ENCODE measurements around the gene XRCC4.

The XRCC4 gene

GRCh38 chr5:83219495-83219894, 142.1 kb downstream of the XRCC4 start:
- TF ChIP-seq LEF1 (IDR thresholded peaks at IDR 0.05; ENCODE audit: borderline replicate concordance) (no peak), HDGF (IDR thresholded peaks at IDR 0.05; ENCODE audit: borderline replicate concordance) (no peak), L3MBTL2 (conservative IDR thresholded peaks at IDR 0.05) (no peak)
- ChIA-PET POLR2A (no interaction called here), CTCF (no interaction called here)
- DNase-seq (ENCODE audit: extremely low spot score), result no peak

- DNase-seq (ENCODE audit: extremely low spot score), result no peak
- CTCF ChIA-PET, result no interaction called here
- POLR2A ChIA-PET, result no interaction called here
- TF ChIP-seq ELF4 (IDR thresholded peaks at IDR 0.05), result no peak
- TF ChIP-seq FOXK2 (IDR thresholded peaks at IDR 0.05), result no peak
- TF ChIP-seq ARNT (IDR thresholded peaks at IDR 0.05), result no peak
- TF ChIP-seq SP1 (IDR thresholded peaks at IDR 0.05), result no peak
- TF ChIP-seq CTBP1 (IDR thresholded peaks at IDR 0.05; ENCODE audit: borderline replicate concordance), result no peak
- no peak for TF ChIP-seq HDGF (IDR thresholded peaks at IDR 0.05; ENCODE audit: borderline replicate concordance)
- TF ChIP-seq PKNOX1 (IDR thresholded peaks at IDR 0.05), result no peak
- no peak for TF ChIP-seq FOXA1 (IDR thresholded peaks at IDR 0.05)
- no peak for TF ChIP-seq ZNF384 (IDR thresholded peaks at IDR 0.05)
- TF ChIP-seq TARDBP (IDR thresholded peaks at IDR 0.05), result no peak
- no peak for TF ChIP-seq FOXM1 (IDR thresholded peaks at IDR 0.05; ENCODE audit: borderline replicate concordance)
- no peak for TF ChIP-seq L3MBTL2 (conservative IDR thresholded peaks at IDR 0.05)
- TF ChIP-seq SUZ12 (IDR thresholded peaks at IDR 0.05), result no peak
- no peak for TF ChIP-seq NFRKB (IDR thresholded peaks at IDR 0.05)
- no peak for TF ChIP-seq LEF1 (IDR thresholded peaks at IDR 0.05; ENCODE audit: borderline replicate concordance)
- TF ChIP-seq BHLHE40 (IDR thresholded peaks at IDR 0.05; ENCODE audit: borderline replicate concordance), result no peak
Observed at GRCh38 chr5:83220331-83220730, 143.0 kb downstream of the XRCC4 start.

GRCh38 chr5:83222906-83223305, 145.6 kb downstream of the XRCC4 start:
- ChIA-PET CTCF (no interaction called here), POLR2A (no interaction called here)
- no peak for DNase-seq (ENCODE audit: extremely low spot score)
- TF ChIP-seq ARNT (IDR thresholded peaks at IDR 0.05) (no peak), FOXK2 (IDR thresholded peaks at IDR 0.05) (no peak)

GRCh38 chr5:83227611-83228010, 150.3 kb downstream of the XRCC4 start:
- no peak for DNase-seq (ENCODE audit: extremely low spot score)
- TF ChIP-seq TARDBP (IDR thresholded peaks at IDR 0.05) (no peak), ZNF384 (IDR thresholded peaks at IDR 0.05) (no peak)
- POLR2A ChIA-PET, result no interaction called here
- CTCF ChIA-PET, result interaction anchor here (0.7 kb wide), 1 partner anchor 334 kb away, joined by 3 read pairs; no protein-coding TSS in a partner anchor

- ChIA-PET CTCF (no interaction called here), POLR2A (no interaction called here)
- no peak for DNase-seq (ENCODE audit: extremely low spot score)
- no peak for TF ChIP-seq FOXK2 (IDR thresholded peaks at IDR 0.05)
- no peak for TF ChIP-seq SP1 (IDR thresholded peaks at IDR 0.05)
- no peak for TF ChIP-seq L3MBTL2 (conservative IDR thresholded peaks at IDR 0.05)
- TF ChIP-seq FOXA1 (IDR thresholded peaks at IDR 0.05), result no peak
- TF ChIP-seq PKNOX1 (IDR thresholded peaks at IDR 0.05), result no peak
- no peak for TF ChIP-seq ZNF384 (IDR thresholded peaks at IDR 0.05)
- no peak for TF ChIP-seq TARDBP (IDR thresholded peaks at IDR 0.05)
- TF ChIP-seq SUZ12 (IDR thresholded peaks at IDR 0.05), result no peak
- TF ChIP-seq ELF4 (IDR thresholded peaks at IDR 0.05), result no peak
- TF ChIP-seq CTBP1 (IDR thresholded peaks at IDR 0.05; ENCODE audit: borderline replicate concordance), result no peak
- TF ChIP-seq FOXM1 (IDR thresholded peaks at IDR 0.05; ENCODE audit: borderline replicate concordance), result no peak
- TF ChIP-seq BHLHE40 (IDR thresholded peaks at IDR 0.05; ENCODE audit: borderline replicate concordance), result no peak
- TF ChIP-seq ARNT (IDR thresholded peaks at IDR 0.05), result no peak
Observed at GRCh38 chr5:83230511-83230910, 153.2 kb downstream of the XRCC4 start.

- TF ChIP-seq LEF1 (IDR thresholded peaks at IDR 0.05; ENCODE audit: borderline replicate concordance), result no peak
- TF ChIP-seq L3MBTL2 (conservative IDR thresholded peaks at IDR 0.05), result no peak
- no peak for TF ChIP-seq FOXM1 (IDR thresholded peaks at IDR 0.05; ENCODE audit: borderline replicate concordance)
- TF ChIP-seq ARNT (IDR thresholded peaks at IDR 0.05), result no peak
- TF ChIP-seq ELF4 (IDR thresholded peaks at IDR 0.05), result no peak
- CTCF ChIA-PET, result no interaction called here
- POLR2A ChIA-PET, result no interaction called here
- DNase-seq (ENCODE audit: extremely low spot score), result no peak
Observed at GRCh38 chr5:83244516-83244915, 167.2 kb downstream of the XRCC4 start.

- ChIA-PET POLR2A (no interaction called here), CTCF (no interaction called here)
- no peak for DNase-seq (ENCODE audit: extremely low spot score)
- TF ChIP-seq SP1 (IDR thresholded peaks at IDR 0.05) (no peak), LEF1 (IDR thresholded peaks at IDR 0.05; ENCODE audit: borderline replicate concordance) (no peak), PKNOX1 (IDR thresholded peaks at IDR 0.05) (no peak), ARNT (IDR thresholded peaks at IDR 0.05) (no peak), HDGF (IDR thresholded peaks at IDR 0.05; ENCODE audit: borderline replicate concordance) (no peak)
Observed at GRCh38 chr5:83245037-83245436, 167.7 kb downstream of the XRCC4 start.

GRCh38 chr5:83246071-83246470, 168.7 kb downstream of the XRCC4 start:
- TF ChIP-seq BHLHE40 (IDR thresholded peaks at IDR 0.05; ENCODE audit: borderline replicate concordance), result no peak
- POLR2A ChIA-PET, result no interaction called here
- CTCF ChIA-PET, result no interaction called here
- DNase-seq (ENCODE audit: extremely low spot score), result no peak
